ENCODE data around the gene ZNF565. TPM values are rescaled to one million over a fixed set of nuclear protein-coding genes. Genes with fewer than 3 reads are reported as not detected.
"Not testable (repeated sequence)": the region's sequence is repeated elsewhere in the genome, so short reads cannot be mapped to it uniquely, and the experiment has no call there.

Gene ZNF565
- total RNA-seq, 1 donor: 5.1 TPM

GRCh38 chr19:36182612-36183244 lies 31.7 kb downstream of the ZNF565 start:
- Histone ChIP-seq H3K9me3 (ENCODE audit: low read depth, low read length) (no peaks in the 10 kb centered on the region), H3K4me1 (ENCODE audit: insufficient read depth, low read length) (no peaks in the 10 kb centered on the region), H3K4me3 (ENCODE audit: low read length) (no peak overlapping the region), H3K27me3 (ENCODE audit: insufficient read depth, low read length) (no peaks in the 10 kb centered on the region)

- H3K9me3 ChIP-seq (ENCODE audit: low read depth, low read length); H3K4me3 ChIP-seq (ENCODE audit: low read length); H3K27me3 ChIP-seq (ENCODE audit: insufficient read depth, low read length); H3K4me1 ChIP-seq (ENCODE audit: insufficient read depth, low read length): not testable (repeated sequence)
These were observed 35.4 kb downstream of the ZNF565 start for GRCh38 chr19:36179077-36179476.

GRCh38 chr19:36173846-36174245 lies 40.6 kb downstream of the ZNF565 start:
- H3K9me3 ChIP-seq (ENCODE audit: low read depth, low read length); H3K4me3 ChIP-seq (ENCODE audit: low read length); H3K27me3 ChIP-seq (ENCODE audit: insufficient read depth, low read length); H3K4me1 ChIP-seq (ENCODE audit: insufficient read depth, low read length): not testable (repeated sequence)

GRCh38 chr19:36172852-36173251 lies 41.6 kb downstream of the ZNF565 start:
- H3K27me3 ChIP-seq (ENCODE audit: insufficient read depth, low read length): no peaks in the 10 kb centered on the region
- no peaks in the 10 kb centered on the region for H3K9me3 ChIP-seq (ENCODE audit: low read depth, low read length)
- H3K4me1 ChIP-seq (ENCODE audit: insufficient read depth, low read length): peaks cover 4% of the 10 kb centered on the region
- no peak overlapping the region for H3K4me3 ChIP-seq (ENCODE audit: low read length)

GRCh38 chr19:36169084-36169760 lies 45.2 kb downstream of the ZNF565 start:
- peaks cover 4% of the 10 kb centered on the region for H3K4me1 ChIP-seq (ENCODE audit: insufficient read depth, low read length)
- H3K9me3 ChIP-seq (ENCODE audit: low read depth, low read length): no peaks in the 10 kb centered on the region
- no peaks in the 10 kb centered on the region for H3K27me3 ChIP-seq (ENCODE audit: insufficient read depth, low read length)
- no peak overlapping the region for H3K4me3 ChIP-seq (ENCODE audit: low read length)

- Histone ChIP-seq H3K9me3 (ENCODE audit: low read depth, low read length) (no peaks in the 10 kb centered on the region), H3K4me1 (ENCODE audit: insufficient read depth, low read length) (no peaks in the 10 kb centered on the region), H3K27me3 (ENCODE audit: insufficient read depth, low read length) (no peaks in the 10 kb centered on the region), H3K4me3 (ENCODE audit: low read length) (no peak overlapping the region)
These were observed 50.7 kb downstream of the ZNF565 start for GRCh38 chr19:36163813-36164212.

- H3K4me1 ChIP-seq (ENCODE audit: insufficient read depth, low read length): no peaks in the 10 kb centered on the region
- no peaks in the 10 kb centered on the region for H3K9me3 ChIP-seq (ENCODE audit: low read depth, low read length)
- H3K4me3 ChIP-seq (ENCODE audit: low read length): no peak overlapping the region
- no peaks in the 10 kb centered on the region for H3K27me3 ChIP-seq (ENCODE audit: insufficient read depth, low read length)
These were observed 53.5 kb downstream of the ZNF565 start for GRCh38 chr19:36160821-36161596.

- no peak overlapping the region for H3K4me3 ChIP-seq (ENCODE audit: low read length)
- H3K27me3 ChIP-seq (ENCODE audit: insufficient read depth, low read length): no peaks in the 10 kb centered on the region
- no peaks in the 10 kb centered on the region for H3K4me1 ChIP-seq (ENCODE audit: insufficient read depth, low read length)
- no peaks in the 10 kb centered on the region for H3K9me3 ChIP-seq (ENCODE audit: low read depth, low read length)
These were observed 61.3 kb downstream of the ZNF565 start for GRCh38 chr19:36153126-36153525.

- Histone ChIP-seq H3K4me1 (ENCODE audit: insufficient read depth, low read length) (no peaks in the 10 kb centered on the region), H3K4me3 (ENCODE audit: low read length) (no peak within 1 kb of the TSS), H3K9me3 (ENCODE audit: low read depth, low read length) (no peaks in the 10 kb centered on the region), H3K27me3 (ENCODE audit: insufficient read depth, low read length) (no peaks in the 10 kb centered on the region)
These were observed 61.9 kb downstream of the ZNF565 start, which contains the start of gene COX7A1 for GRCh38 chr19:36152352-36153091. Gene COX7A1, minus strand, starts transcription at chr19:36152447. Its CDS starts 40 bp downstream, at chr19:36152407.

GRCh38 chr19:36152019-36152351 lies 62.5 kb downstream of the ZNF565 start:
- no peaks in the 10 kb centered on the region for H3K27me3 ChIP-seq (ENCODE audit: insufficient read depth, low read length)
- no peak overlapping the region for H3K4me3 ChIP-seq (ENCODE audit: low read length)
- no peaks in the 10 kb centered on the region for H3K4me1 ChIP-seq (ENCODE audit: insufficient read depth, low read length)
- no peaks in the 10 kb centered on the region for H3K9me3 ChIP-seq (ENCODE audit: low read depth, low read length)

GRCh38 chr19:36151144-36152018 lies 63.1 kb downstream of the ZNF565 start:
- Histone ChIP-seq H3K4me3 (ENCODE audit: low read length) (no peak overlapping the region), H3K27me3 (ENCODE audit: insufficient read depth, low read length) (no peaks in the 10 kb centered on the region), H3K9me3 (ENCODE audit: low read depth, low read length) (no peaks in the 10 kb centered on the region), H3K4me1 (ENCODE audit: insufficient read depth, low read length) (no peaks in the 10 kb centered on the region)

- Histone ChIP-seq H3K27me3 (ENCODE audit: insufficient read depth, low read length) (no peaks in the 10 kb centered on the region), H3K4me3 (ENCODE audit: low read length) (no peak overlapping the region), H3K4me1 (ENCODE audit: insufficient read depth, low read length) (no peaks in the 10 kb centered on the region)
These were observed 63.9 kb downstream of the ZNF565 start for GRCh38 chr19:36150586-36150985.

GRCh38 chr19:36149673-36150406 lies 64.6 kb downstream of the ZNF565 start:
- H3K27me3 ChIP-seq (ENCODE audit: insufficient read depth, low read length): no peaks in the 10 kb centered on the region
- H3K4me3 ChIP-seq (ENCODE audit: low read length): no peak overlapping the region
- H3K4me1 ChIP-seq (ENCODE audit: insufficient read depth, low read length): no peaks in the 10 kb centered on the region
- H3K9me3 ChIP-seq (ENCODE audit: low read depth, low read length): no peaks in the 10 kb centered on the region

More at GRCh38 chr19:36150586-36150985, 63.9 kb downstream of the ZNF565 start:
- no peaks in the 10 kb centered on the region for H3K9me3 ChIP-seq (ENCODE audit: low read depth, low read length)

GRCh38 chr19:36144624-36145023 lies 69.8 kb downstream of the ZNF565 start:
- Histone ChIP-seq H3K4me3 (ENCODE audit: low read length) (no peak overlapping the region), H3K27me3 (ENCODE audit: insufficient read depth, low read length) (no peaks in the 10 kb centered on the region), H3K9me3 (ENCODE audit: low read depth, low read length) (no peaks in the 10 kb centered on the region), H3K4me1 (ENCODE audit: insufficient read depth, low read length) (peaks cover 9% of the 10 kb centered on the region)

Measured in mononuclear cell (primary cell).